ENCODE results near the gene SNX13. TPM values are rescaled to one million over a fixed set of nuclear protein-coding genes. Genes with fewer than 3 reads are reported as not detected.

The SNX13 gene
- total RNA-seq, 1 donor from 2014 or later: 35.5 TPM

DNA sequence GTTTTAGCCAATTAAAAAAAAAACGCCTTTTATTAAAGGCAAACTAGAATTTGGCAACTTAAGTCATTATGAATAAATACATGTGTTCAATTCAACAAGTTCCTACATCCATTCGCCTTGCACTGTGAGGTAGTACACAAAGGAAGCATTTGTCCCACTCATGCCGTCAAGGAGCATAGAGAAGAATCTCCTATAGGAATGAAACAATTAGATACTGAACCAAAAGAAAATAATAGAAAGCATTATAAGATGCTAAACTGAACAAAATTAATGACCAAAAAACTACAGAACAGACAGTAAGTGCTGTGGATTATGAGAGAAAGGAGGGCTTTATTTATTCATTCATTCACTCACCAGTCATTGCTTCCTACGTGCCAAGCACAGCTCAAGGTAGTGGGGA, 42.2 kb downstream of the SNX13 start:
- no peak for DNase-seq (ENCODE audit: low spot score)
- Mint-ChIP-seq H3K4me1 (ENCODE audit: low read depth) (peaks cover 9% of the 10 kb centered on the region), H3K4me3 (ENCODE audit: unreplicated experiment) (no peak overlapping the region), H3K9me3 (ENCODE audit: low read depth) (no peaks in the 10 kb centered on the region), H3K36me3 (ENCODE audit: low read depth) (no peaks in the 10 kb centered on the region), H3K27ac (ENCODE audit: unreplicated experiment) (no peak overlapping the region), H3K27me3 (ENCODE audit: low read depth) (no peaks in the 10 kb centered on the region)
- TF ChIP-seq, protein P1, sequence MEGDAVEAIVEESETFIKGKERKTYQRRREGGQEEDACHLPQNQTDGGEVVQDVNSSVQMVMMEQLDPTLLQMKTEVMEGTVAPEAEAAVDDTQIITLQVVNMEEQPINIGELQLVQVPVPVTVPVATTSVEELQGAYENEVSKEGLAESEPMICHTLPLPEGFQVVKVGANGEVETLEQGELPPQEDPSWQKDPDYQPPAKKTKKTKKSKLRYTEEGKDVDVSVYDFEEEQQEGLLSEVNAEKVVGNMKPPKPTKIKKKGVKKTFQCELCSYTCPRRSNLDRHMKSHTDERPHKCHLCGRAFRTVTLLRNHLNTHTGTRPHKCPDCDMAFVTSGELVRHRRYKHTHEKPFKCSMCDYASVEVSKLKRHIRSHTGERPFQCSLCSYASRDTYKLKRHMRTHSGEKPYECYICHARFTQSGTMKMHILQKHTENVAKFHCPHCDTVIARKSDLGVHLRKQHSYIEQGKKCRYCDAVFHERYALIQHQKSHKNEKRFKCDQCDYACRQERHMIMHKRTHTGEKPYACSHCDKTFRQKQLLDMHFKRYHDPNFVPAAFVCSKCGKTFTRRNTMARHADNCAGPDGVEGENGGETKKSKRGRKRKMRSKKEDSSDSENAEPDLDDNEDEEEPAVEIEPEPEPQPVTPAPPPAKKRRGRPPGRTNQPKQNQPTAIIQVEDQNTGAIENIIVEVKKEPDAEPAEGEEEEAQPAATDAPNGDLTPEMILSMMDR (IDR thresholded peaks at IDR 0.05): no peak

DNA sequence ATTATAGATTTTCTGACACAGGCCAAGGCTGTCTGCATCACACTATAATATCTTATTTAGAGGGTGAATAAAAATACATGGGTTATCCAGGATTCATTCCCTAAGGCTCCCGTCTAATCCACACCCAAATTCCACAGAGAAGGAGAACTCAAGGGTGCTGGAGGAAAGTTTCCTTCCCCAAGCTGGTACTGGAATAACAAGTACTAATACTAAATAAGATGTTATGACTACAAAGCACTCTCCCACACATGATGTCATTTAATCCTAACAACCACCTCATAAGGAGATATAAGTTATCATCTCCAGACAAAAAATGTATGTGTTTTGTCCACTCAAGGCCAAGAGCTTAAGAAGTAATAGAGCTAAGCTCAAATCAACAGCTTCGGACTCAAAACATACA, 53.0 kb downstream of the SNX13 start:
- H3K36me3 Mint-ChIP-seq (ENCODE audit: low read depth): peaks cover 16% of the 10 kb centered on the region
- DNase-seq (ENCODE audit: low spot score): no peak
- H3K4me1 Mint-ChIP-seq (ENCODE audit: low read depth): no peaks in the 10 kb centered on the region
- H3K27me3 Mint-ChIP-seq (ENCODE audit: low read depth): no peaks in the 10 kb centered on the region
- TF ChIP-seq, protein P1 (IDR thresholded peaks at IDR 0.05): no peak
- no peak overlapping the region for H3K27ac Mint-ChIP-seq (ENCODE audit: unreplicated experiment)
- no peaks in the 10 kb centered on the region for H3K9me3 Mint-ChIP-seq (ENCODE audit: low read depth)
- H3K4me3 Mint-ChIP-seq (ENCODE audit: unreplicated experiment): no peak overlapping the region

DNA sequence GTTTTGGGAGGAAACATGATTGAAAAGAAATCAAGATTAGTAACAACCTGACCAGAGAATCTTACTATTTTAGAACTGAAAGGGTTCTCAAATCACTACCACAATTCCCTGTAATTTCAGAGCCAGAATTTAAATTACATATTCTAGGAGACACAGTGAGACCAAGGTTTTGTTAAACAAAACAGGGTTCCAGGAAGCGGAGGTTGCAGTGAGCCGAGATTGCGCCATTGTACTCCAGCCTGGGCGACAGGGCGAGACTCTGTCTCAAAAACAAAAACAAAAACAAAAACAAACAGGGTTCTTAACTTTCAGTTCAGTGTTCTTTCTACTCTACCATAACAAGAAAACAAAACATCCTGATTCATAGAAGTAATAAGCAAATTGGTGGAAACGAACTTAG, 57.6 kb downstream of the SNX13 start:
- Mint-ChIP-seq H3K27ac (ENCODE audit: unreplicated experiment) (no peak overlapping the region), H3K4me1 (ENCODE audit: low read depth) (peaks cover 2% of the 10 kb centered on the region), H3K9me3 (ENCODE audit: low read depth) (no peaks in the 10 kb centered on the region), H3K27me3 (ENCODE audit: low read depth) (no peaks in the 10 kb centered on the region), H3K36me3 (ENCODE audit: low read depth) (peaks cover 17% of the 10 kb centered on the region), H3K4me3 (ENCODE audit: unreplicated experiment) (no peak overlapping the region)
- TF ChIP-seq, protein P1 (IDR thresholded peaks at IDR 0.05): no peak
- no peak for DNase-seq (ENCODE audit: low spot score)

DNA sequence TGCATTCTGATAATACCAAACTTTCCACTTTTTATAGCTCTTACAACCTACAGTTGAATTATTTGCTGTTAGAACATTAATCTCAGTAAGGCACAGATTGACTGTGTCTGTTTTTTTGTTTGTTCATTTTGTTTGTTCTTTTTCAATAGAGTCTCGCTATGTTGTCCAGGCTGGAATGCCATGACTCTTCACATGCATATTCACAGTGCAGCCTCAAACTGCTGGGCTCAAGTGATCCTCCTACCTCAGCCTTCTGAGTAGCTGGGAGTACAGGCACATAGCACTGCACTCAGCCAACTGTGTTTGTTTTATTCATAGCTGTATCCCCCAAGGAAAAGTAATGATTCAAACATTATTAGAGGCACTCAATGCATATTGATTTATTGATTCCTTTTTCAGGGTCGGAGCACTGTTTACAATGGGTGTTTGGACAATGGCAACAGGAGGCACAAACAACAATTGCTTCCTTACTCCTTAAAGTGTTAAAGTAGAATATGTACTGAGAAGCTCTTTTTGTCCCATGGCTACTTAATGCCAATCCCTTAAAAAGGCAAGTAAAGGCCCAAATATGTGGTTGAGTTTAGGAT, 61.1 kb downstream of the SNX13 start:
- Mint-ChIP-seq H3K4me1 (ENCODE audit: low read depth) (peaks cover 2% of the 10 kb centered on the region), H3K27me3 (ENCODE audit: low read depth) (no peaks in the 10 kb centered on the region), H3K27ac (ENCODE audit: unreplicated experiment) (no peak overlapping the region), H3K9me3 (ENCODE audit: low read depth) (no peaks in the 10 kb centered on the region), H3K4me3 (ENCODE audit: unreplicated experiment) (no peak overlapping the region), H3K36me3 (ENCODE audit: low read depth) (peaks cover 8% of the 10 kb centered on the region)
- TF ChIP-seq, protein P1 (IDR thresholded peaks at IDR 0.05): no peak
- DNase-seq (ENCODE audit: low spot score): no peak

DNA sequence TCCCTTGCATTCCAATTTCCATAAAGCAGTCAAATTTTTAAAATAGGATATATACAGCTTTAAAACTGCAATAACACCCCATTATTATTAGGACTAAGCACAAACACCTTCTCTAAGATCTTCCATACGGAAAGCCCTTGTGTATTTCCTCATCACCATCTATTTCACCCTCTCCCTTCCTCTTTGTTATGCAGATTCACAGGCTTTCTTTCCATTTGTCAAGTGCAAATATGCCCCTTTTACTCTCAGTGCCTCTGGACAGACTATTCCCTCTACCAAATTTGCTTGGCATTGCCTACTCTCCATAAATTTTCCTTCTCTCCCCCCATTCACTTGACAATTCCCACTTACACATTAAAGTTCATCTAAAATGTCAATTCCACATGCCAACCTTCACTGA, 61.7 kb downstream of the SNX13 start:
- Mint-ChIP-seq H3K27ac (ENCODE audit: unreplicated experiment) (no peak overlapping the region), H3K36me3 (ENCODE audit: low read depth) (peaks cover 9% of the 10 kb centered on the region), H3K27me3 (ENCODE audit: low read depth) (no peaks in the 10 kb centered on the region), H3K4me1 (ENCODE audit: low read depth) (peaks cover 2% of the 10 kb centered on the region), H3K4me3 (ENCODE audit: unreplicated experiment) (no peak overlapping the region), H3K9me3 (ENCODE audit: low read depth) (no peaks in the 10 kb centered on the region)
- TF ChIP-seq, protein P1 (IDR thresholded peaks at IDR 0.05): no peak
- DNase-seq (ENCODE audit: low spot score): no peak

Data from chondrocyte (in vitro differentiated cells).